ENCODE results near the gene ZMYM3. TPM values are rescaled to one million over a fixed set of nuclear protein-coding genes. Genes with fewer than 3 reads are reported as not detected.
A peak's percentile ranks its signal among the peaks of the same experiment; 100 is the strongest.

Gene ZMYM3
- total and polyA plus RNA-seq, 3 donors from 2014 or later: 36.8 to 97.1 (median 67.6) TPM

- WGBS, 2 donors: 32 to 38% methylated on average over 6 to 8 of the region's 8 CpGs
- H3K27me3 ChIP-seq: no peaks in the 10 kb centered on the region
- TF ChIP-seq CTCF (IDR thresholded peaks at IDR 0.05) (no peak), POLR2A (IDR thresholded peaks at IDR 0.05) (no peak)
- peak overlapping the region in 1 of 2 donors; percentile 35 for H3K27ac ChIP-seq
- H3K9me3 ChIP-seq: no peaks in the 10 kb centered on the region
- peaks cover 10% of the 10 kb centered on the region for H3K4me1 ChIP-seq
- no peak for DNase-seq
- intact Hi-C loops (cut with DNase I; ENCODE audit: low total_unique reads): loop anchor here (10.0 kb wide), 1 partner anchor 67 kb away; no protein-coding TSS in a partner anchor
- no peak overlapping the region for H3K4me3 ChIP-seq
- H3K36me3 ChIP-seq (ENCODE audit: low read depth, missing control alignments): no peaks in the 10 kb centered on the region
Measured at GRCh38 chrX:71251466-71251973, 2.4 kb downstream of the ZMYM3 start.

GRCh38 chrX:71250841-71251240, 3.1 kb downstream of the ZMYM3 start:
- Histone ChIP-seq H3K27me3 (no peaks in the 10 kb centered on the region), H3K9me3 (no peaks in the 10 kb centered on the region), H3K27ac (no peak overlapping the region), H3K4me3 (no peak overlapping the region), H3K4me1 (peaks cover 6% of the 10 kb centered on the region), H3K36me3 (ENCODE audit: low read depth, missing control alignments) (no peaks in the 10 kb centered on the region)
- intact Hi-C loops (cut with DNase I; ENCODE audit: low total_unique reads): loop anchor here (10.0 kb wide), 1 partner anchor 66 kb away; no protein-coding TSS in a partner anchor
- no peak for DNase-seq
- TF ChIP-seq CTCF (IDR thresholded peaks at IDR 0.05) (no peak), POLR2A (IDR thresholded peaks at IDR 0.05) (no peak)
- 39% methylated on average over 9 of the region's 9 CpGs; no CpG with 5 or more reads in 1 of the 2 donors for WGBS, 2 donors

GRCh38 chrX:71245159-71245558, 8.8 kb downstream of the ZMYM3 start:
- no peak for DNase-seq
- whole genome bisulfite sequencing, 2 donors: 52 to 80% methylated on average over 1 to 2 of the region's 2 CpGs
- no peak for TF ChIP-seq POLR2A (IDR thresholded peaks at IDR 0.05)
- no peak for TF ChIP-seq CTCF (IDR thresholded peaks at IDR 0.05)
- H3K4me1 ChIP-seq: no peaks in the 10 kb centered on the region
- intact Hi-C loops (cut with DNase I; ENCODE audit: low total_unique reads): no loop called here
- no peaks in the 10 kb centered on the region for H3K36me3 ChIP-seq (ENCODE audit: low read depth, missing control alignments)
- H3K27me3 ChIP-seq: no peaks in the 10 kb centered on the region
- H3K9me3 ChIP-seq: no peaks in the 10 kb centered on the region
- H3K4me3 ChIP-seq: no peak overlapping the region
- no peak overlapping the region for H3K27ac ChIP-seq

GRCh38 chrX:71244359-71245128, 9.4 kb downstream of the ZMYM3 start:
- no peaks in the 10 kb centered on the region for H3K4me1 ChIP-seq
- no peaks in the 10 kb centered on the region for H3K9me3 ChIP-seq
- no peak for DNase-seq
- no peak overlapping the region for H3K4me3 ChIP-seq
- H3K27ac ChIP-seq: no peak overlapping the region
- intact Hi-C loops (cut with DNase I; ENCODE audit: low total_unique reads): no loop called here
- no peak for TF ChIP-seq CTCF (IDR thresholded peaks at IDR 0.05)
- H3K27me3 ChIP-seq: no peaks in the 10 kb centered on the region
- no peaks in the 10 kb centered on the region for H3K36me3 ChIP-seq (ENCODE audit: low read depth, missing control alignments)
- 86 to 93% methylated on average over 4 to 9 of the region's 9 CpGs for WGBS, 2 donors

Measured in testis (tissue), 3 donors.